Hematopoietic multipotent progenitor cell treated with erythropoietin and hydrocortisone succinate and interleukin-3 and kit ligand, for 17 days (in vitro differentiated cells): ENCODE measurements around the gene TWIST2.

Experiments used
- DNase-seq: peaks from one replicate; pipeline ENCODE4 v3.0.0-alpha.2; 2015; ENCODE audit warnings: low spot score

Gene TWIST2

GRCh38 chr2:238905224-238905623 lies 57.3 kb downstream of the TWIST2 start:
- no peak for DNase-seq

GRCh38 chr2:238905644-238906043 lies 57.8 kb downstream of the TWIST2 start:
- no peak for DNase-seq

- no peak for DNase-seq
Observed at GRCh38 chr2:238906254-238906935, 58.5 kb downstream of the TWIST2 start.

- DNase-seq, result no peak
Observed at GRCh38 chr2:238906936-238907716, 59.2 kb downstream of the TWIST2 start.

GRCh38 chr2:238907717-238908173 lies 59.9 kb downstream of the TWIST2 start:
- DNase-seq, result no peak

GRCh38 chr2:238908960-238909951 lies 61.4 kb downstream of the TWIST2 start:
- no peak for DNase-seq

- no peak for DNase-seq
Observed at GRCh38 chr2:238910751-238911351, 63.0 kb downstream of the TWIST2 start.

GRCh38 chr2:238911376-238912227 lies 63.7 kb downstream of the TWIST2 start:
- DNase-seq, result no peak

GRCh38 chr2:238912228-238912915 lies 64.5 kb downstream of the TWIST2 start:
- no peak for DNase-seq

GRCh38 chr2:238912916-238913875 lies 65.3 kb downstream of the TWIST2 start:
- DNase-seq, result no peak

GRCh38 chr2:238913931-238914647 lies 66.2 kb downstream of the TWIST2 start:
- no peak for DNase-seq

- DNase-seq, result no peak
Observed at GRCh38 chr2:238914648-238915015, 66.7 kb downstream of the TWIST2 start.

GRCh38 chr2:238915196-238915595 lies 67.3 kb downstream of the TWIST2 start:
- no peak for DNase-seq

GRCh38 chr2:238915596-238915995 lies 67.7 kb downstream of the TWIST2 start:
- DNase-seq, result no peak

GRCh38 chr2:238916176-238916874 lies 68.4 kb downstream of the TWIST2 start:
- no peak for DNase-seq

GRCh38 chr2:238916875-238917590 lies 69.1 kb downstream of the TWIST2 start:
- DNase-seq, result no peak

- DNase-seq, result no peak
Observed at GRCh38 chr2:238919307-238919706, 71.4 kb downstream of the TWIST2 start.
